NB4 (cell line): Measurements from ENCODE around the gene KCMF1.
A peak's percentile ranks its signal among the peaks of the same experiment; 100 is the strongest.

Experiments used
- DNase-seq: peaks from one replicate; pipeline ENCODE4 v3.0.0; 2010; ENCODE audit warnings: low read depth
- H3K4me3 ChIP-seq: one replicate; pipeline ENCODE4 v1.5.1; 2011; ENCODE audit warnings: mild to moderate bottlenecking, low read depth, low read length, moderate library complexity
- CTCF ChIP-seq: IDR thresholded peaks from one replicate; pipeline ENCODE4 v1.5.1; 2012; ENCODE audit warnings: low read depth, low read length
- MAX ChIP-seq: IDR thresholded peaks from 2 replicates; pipeline ENCODE4 v1.6.1; 2011; ENCODE audit warnings: low read depth, low read length
- MYC ChIP-seq: IDR thresholded peaks from 2 replicates; pipeline ENCODE4 v1.6.1; 2011; ENCODE audit warnings: low read depth, low read length
- POLR2A ChIP-seq: IDR thresholded peaks from 2 replicates; pipeline ENCODE4 v1.6.1; 2011; ENCODE audit warnings: mild to moderate bottlenecking; ENCODE audit not compliant: insufficient read length; ENCODE audit errors: extremely low read depth

KCMF1 gene

GRCh38 chr2:85034158-85034557, 63.2 kb downstream of the KCMF1 start:
- no peak overlapping the region for H3K4me3 ChIP-seq
- TF ChIP-seq CTCF (no peak), MAX (no peak), POLR2A (no peak), MYC (no peak)
- no peak for DNase-seq

- no peak for DNase-seq
- no peak for TF ChIP-seq CTCF
- no peak for TF ChIP-seq POLR2A
- TF ChIP-seq MYC = no peak
- TF ChIP-seq MAX = no peak
- no peak overlapping the region for H3K4me3 ChIP-seq
These were observed 66.7 kb downstream of the KCMF1 start for GRCh38 chr2:85037622-85038021.

GRCh38 chr2:85042330-85042729, 71.4 kb downstream of the KCMF1 start:
- DNase-seq = no peak
- TF ChIP-seq CTCF (no peak), MAX (no peak), POLR2A (no peak), MYC (no peak)

GRCh38 chr2:85048534-85048933, 77.6 kb downstream of the KCMF1 start:
- no peak overlapping the region for H3K4me3 ChIP-seq
- no peak for DNase-seq
- TF ChIP-seq POLR2A (no peak), MYC (no peak), MAX (no peak), CTCF (no peak)

More at GRCh38 chr2:85042330-85042729, 71.4 kb downstream of the KCMF1 start:
- H3K4me3 ChIP-seq = no peak overlapping the region

- TF ChIP-seq MAX = no peak
- no peak for TF ChIP-seq POLR2A
- TF ChIP-seq MYC = no peak
- TF ChIP-seq CTCF = no peak
- no peak overlapping the region for H3K4me3 ChIP-seq
- DNase-seq = no peak
These were observed 78.3 kb downstream of the KCMF1 start for GRCh38 chr2:85049236-85049635.

- no peak overlapping the region for H3K4me3 ChIP-seq
- DNase-seq = peak; percentile 36
- TF ChIP-seq MAX (no peak), MYC (no peak), CTCF (no peak), POLR2A (no peak)
These were observed 82.8 kb downstream of the KCMF1 start for GRCh38 chr2:85053802-85054201.
